ENCODE measurements around the gene AGPAT4.

- TF ChIP-seq POLR2A (IDR thresholded peaks at IDR 0.05; ENCODE audit: low read depth, low read length) (no peak), CTCF (IDR thresholded peaks at IDR 0.05; ENCODE audit: extremely low read depth in 1 of 2, insufficient read depth in 1 of 2, low read depth in 1 of 2, low read length in 2 of 2) (no peak)
Observed at GRCh38 chr6:161270116-161270515, 3.7 kb downstream of the AGPAT4 start.
